Measurements from ENCODE around the gene TMEM232.
A peak's percentile ranks its signal among the peaks of the same experiment; 100 is the strongest.
"Not testable (repeated sequence)": the region's sequence is repeated elsewhere in the genome, so short reads cannot be mapped to it uniquely, and the experiment has no call there.

TMEM232 gene
- 0.17 to 6.3 (median 0.66) reads per million in 17 experiments for total RNA-seq

DNA sequence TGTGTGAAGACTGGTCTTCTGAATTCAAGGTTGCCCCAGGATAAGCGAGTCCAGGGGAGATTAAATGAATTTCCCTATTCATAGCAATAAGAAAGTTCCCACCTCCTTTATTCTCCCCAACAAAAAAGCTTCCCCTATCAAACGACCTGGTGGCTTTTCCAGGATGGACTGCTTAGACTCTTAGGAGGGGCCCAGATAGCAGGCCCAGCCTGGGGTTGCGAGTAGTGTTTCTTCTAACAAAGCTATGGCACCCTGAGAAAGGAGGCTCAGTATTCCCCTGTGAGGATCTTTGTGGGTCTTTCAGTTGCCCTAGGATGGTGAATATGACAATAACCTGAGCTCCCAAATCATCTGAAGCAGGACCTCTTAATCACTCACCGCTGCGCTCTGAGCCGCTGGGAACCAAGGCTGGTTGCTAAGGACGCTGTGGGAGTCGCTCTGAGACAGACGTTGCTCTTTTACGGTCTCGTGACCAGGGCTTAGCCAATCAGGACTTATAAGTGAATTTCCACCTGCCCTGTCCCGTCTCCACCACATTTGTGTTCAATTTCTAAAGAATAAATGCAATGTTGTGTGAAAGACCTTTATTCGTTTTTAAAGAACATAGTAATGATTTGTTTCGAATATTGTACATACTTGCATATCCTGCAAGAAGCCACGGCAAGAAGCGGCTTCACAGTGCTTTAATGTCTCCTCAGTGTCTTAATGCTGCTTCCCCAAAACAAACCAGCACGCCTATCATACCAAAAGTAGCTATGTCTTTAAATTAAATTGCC is at the start of gene TMEM232:
Gene TMEM232 (minus strand): TSS at position 423 of the 776 bp plus-strand sequence. CDS start 59,319 bp downstream, outside the sequence.
- peak; percentile 67 to 89 (median 88) for DNase-seq

GRCh38 chr5:110770286-110770685 is 43.8 kb upstream of the TMEM232 start:
- no peak for DNase-seq

GRCh38 chr5:110769000-110769681 is 42.7 kb upstream of the TMEM232 start:
- peak in 1 of 4 experiments; percentile 20 for DNase-seq

DNA sequence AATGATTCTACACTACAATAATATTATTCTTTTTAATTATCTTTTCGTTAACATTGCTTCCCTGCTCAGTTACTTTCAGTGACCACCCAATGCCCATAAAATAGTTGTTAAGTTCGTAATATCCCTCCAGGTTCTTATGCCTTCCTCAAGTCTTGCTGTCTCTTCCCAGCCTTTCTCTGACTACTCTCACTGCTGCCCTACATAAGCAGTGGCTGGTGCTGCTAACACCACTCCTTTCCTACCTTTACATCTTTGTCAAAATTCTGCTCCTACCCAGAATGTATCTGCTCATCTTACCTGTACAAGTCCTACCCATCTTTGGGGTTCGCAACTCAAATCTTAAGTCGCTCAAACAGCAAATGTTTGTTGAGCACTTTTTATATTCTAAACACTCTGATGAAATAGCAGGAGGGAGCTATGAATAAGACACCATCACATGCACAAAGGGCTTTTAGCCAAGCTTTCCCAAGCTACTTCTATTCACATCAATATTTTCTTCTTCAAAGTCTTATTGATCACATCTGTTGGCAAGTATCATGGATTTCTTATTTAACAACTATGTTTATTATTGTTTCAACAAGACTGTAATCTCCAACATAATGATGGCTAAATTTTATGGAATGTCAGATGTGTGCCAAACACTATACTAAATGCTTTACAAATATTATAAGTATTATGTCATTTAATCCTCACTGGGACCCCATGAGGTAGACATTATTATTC is 41.8 kb upstream of the TMEM232 start:
- peak in 1 of 4 experiments; percentile 1 for DNase-seq

GRCh38 chr5:110760158-110760557 is 33.7 kb upstream of the TMEM232 start:
- DNase-seq, result no peak

DNA sequence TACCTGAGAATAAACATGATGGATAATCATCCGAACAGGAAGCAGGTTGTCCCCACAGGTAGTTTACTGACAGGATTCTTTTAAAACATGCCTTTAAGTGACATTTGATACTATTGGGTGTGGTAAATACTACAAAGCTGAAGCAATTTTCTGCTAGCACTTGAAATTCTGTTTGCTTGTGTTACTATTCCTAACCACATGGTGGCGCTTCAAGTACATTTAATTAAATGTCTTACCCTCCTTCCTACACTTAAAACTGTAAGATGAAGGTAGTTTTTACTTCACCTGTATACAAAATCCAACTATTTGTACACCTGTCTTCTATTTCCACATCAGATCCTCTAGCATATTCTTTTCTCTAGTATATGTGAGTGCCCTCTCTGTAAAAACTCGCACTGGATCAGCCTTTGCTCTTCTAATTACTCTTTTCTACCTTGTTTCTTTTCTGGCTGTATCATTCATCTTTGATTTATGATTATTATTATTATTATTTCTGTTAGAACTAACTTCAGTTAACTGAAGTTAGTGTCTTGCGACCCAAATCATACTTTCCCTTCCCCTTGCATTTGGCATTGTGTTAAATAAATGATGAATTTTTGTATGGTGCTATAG is 30.8 kb upstream of the TMEM232 start:
- DNase-seq, result peak; percentile 38 to 69 (median 60)

- no peak for DNase-seq
Observed at GRCh38 chr5:110754181-110754580, 27.7 kb upstream of the TMEM232 start.

DNA sequence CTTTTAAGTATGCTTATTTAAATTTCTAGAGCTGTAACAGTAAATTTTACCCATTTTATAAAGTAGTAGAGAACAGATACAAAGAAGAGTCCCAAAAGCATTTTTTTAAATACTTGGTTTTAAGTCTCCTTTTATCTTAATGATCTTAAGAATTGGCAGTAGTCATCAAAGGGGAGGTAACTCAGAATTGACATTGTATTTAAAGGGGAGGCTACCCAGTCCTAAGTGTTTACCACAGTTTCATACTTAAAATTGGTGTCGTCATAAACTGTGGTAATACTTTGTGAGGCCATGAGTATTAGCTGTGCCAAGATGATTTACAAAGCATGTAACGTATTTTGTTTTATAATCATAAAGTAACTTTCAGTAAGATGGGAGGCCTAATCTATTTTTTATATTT is 27.1 kb upstream of the TMEM232 start:
- DNase-seq, result no peak

GRCh38 chr5:110752953-110753352 is 26.5 kb upstream of the TMEM232 start:
- DNase-seq, result no peak

DNA sequence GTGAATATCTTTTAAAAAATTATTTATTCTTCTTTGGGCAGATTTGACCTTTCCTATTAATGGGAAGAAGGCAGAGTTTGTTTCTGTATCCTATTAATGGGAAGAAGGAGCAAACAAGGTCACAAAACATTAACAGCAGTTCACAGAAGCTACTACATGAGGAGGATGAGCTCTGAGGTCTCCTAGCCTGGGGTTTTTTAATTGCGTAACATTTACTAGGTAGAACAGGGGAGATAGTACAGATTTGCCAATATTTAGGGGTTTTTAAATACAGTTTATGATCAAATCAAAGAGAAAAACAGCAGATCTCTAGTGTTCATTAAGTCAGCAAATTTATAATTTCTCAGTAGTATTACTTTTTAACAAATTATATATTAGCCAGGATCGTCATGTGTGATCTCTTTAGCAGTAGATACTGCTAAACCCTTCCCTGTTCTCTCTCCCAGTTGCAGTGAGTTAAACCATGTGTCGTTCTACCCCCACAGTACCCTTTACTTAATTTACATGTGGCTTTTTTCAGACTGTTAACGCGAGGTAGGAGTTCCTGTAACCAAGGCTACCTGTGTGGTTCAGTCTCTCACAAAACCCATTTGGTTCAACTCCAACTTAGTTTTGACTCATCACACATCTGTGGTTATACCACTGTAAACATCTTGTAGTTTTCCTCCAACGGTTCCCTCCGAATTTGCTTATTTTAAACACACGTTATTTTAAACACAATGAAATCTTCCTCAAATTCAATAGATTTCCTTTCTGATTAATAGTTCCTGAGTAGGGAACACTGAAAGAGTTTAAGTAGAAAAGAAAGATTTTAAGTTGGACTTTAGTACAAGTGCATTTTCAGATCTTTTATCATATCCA is 25.7 kb upstream of the TMEM232 start:
- DNase-seq, result no peak

- DNase-seq, result peak; percentile 92 to 96 (median 94)
Observed at GRCh38 chr5:110738812-110739651, 12.6 kb upstream of the TMEM232 start, which contains the start of gene SLC25A46. Gene SLC25A46 (plus strand): TSS chr5:110739007. CDS start chr5:110739120, 113 bp downstream.

GRCh38 chr5:110738503-110738811 is 12.0 kb upstream of the TMEM232 start:
- no peak for DNase-seq

DNA sequence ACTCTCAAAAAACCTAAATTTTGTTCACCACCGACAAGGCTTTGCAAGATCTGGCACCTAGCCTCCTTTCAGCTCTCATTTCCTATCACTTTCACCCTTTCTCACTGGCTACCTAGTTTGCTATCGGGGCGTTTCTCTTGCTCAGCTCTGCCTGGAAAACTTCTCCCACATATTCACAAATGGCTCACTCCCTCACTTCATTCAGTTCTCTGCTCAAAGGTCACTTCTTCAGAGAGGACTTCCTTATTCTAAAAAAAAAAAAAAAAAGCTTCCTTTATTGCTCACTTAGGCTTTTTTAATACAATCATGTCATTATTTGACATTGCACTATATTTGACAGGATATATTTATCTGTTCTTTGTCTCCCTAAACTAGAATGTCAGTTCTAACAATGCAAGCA is 10.3 kb upstream of the TMEM232 start:
- DNase-seq, result peak; percentile 28 to 71 (median 52)

DNA sequence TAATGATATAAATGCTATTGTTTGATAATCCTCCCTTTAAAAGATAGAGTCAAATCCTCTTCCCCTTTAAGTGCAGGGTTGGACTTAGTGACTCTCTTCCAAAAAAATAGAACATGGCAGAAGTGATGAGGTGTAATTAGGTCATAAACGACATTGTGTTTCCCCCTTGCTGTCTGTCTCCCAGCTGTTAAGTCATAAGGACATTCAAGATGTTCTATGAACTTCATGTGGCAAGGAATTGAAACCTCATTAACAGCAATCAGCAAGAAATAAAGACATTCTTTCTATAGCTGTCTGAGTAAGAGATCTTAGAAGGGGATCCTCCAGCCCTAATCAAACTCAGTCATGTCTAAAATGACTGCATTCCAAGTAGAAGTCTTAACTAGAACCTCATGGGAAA is 9.1 kb upstream of the TMEM232 start:
- DNase-seq, result peak in 1 of 4 experiments; percentile 10

- no peak for DNase-seq
Observed at GRCh38 chr5:110734101-110734500, 7.6 kb upstream of the TMEM232 start.

- DNase-seq, result not testable (repeated sequence)
Observed at GRCh38 chr5:110731499-110731898, 5.0 kb upstream of the TMEM232 start.

DNA sequence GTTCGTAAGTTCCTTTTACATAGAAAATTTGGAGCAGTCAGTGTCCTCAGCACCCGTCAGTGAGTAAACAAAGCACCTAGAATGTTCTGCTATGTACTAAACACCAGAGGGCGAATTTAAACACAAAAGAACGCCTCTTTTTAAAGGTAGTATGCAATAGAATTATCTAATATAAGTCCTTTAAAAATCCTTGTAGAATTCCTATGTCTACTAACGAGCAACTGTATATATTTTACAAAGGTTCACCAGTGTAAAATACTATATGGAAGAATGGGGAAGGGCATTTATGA is 499 bp upstream of the TMEM232 start:
- peak in 2 of 4 experiments; percentile 3 to 46 for DNase-seq

DNA sequence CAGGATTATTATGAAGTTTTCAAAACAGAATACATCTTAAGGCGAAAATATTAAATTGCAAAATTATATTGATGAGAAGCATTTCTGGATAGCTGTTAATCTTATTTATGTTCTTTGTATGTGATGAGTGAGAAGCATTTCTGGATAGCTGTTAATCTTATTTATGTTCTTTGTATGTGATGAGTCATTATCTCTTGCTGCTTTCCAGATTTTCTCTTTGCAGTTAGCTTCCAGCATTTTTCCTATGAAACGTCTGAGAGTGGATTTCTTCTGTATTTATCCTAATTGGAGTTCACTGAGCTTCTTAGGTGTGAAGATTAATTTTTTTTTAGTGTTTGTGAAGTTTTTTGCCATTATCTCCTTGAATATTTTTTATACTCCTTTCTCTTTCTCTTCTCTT is 8.2 kb downstream of the TMEM232 start:
- DNase-seq, result no peak

DNA sequence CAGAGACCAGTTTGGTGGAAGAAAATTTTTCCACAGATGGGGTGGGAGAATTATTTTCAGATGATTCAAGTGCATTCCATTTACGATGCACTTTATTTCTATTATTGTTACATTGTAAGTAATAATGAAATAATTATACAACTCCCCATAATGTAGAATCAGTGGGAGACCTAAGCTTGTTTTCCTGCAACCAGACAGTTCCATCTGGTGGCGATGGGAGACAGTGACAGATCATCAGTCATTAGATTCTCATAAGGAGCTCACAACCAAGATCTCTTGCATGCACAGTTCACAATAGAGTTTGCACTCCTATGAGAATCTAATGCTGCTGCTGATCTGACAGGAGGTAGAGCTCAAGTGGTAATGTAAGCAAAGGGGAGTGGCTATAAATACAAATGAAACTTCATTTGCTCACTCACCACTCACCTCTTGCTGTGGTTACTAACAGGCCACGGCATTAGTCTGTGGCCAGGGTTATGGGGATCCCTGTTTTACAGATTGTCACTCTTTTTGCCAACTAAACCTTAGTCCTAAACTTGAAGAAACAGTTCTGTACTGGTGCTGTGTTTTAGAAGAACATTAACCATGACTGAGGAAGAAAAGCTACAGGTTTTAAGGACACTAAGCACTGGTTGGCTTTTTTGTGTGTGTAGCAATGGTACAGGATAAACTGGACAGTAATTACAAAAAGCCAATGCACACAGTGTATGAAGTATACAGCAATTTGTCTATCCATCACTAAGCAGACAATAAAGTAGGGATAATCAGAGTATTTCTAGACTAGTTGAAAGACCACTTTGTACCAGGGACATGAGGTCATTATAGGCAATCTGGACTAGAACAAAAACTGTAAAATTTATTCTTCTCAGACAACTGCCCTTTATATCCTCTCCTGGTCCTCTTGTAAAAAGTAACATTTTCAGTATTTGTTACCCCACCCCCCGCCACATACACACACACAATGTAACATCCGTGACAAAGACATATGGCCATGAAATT is 9.9 kb downstream of the TMEM232 start:
- DNase-seq, result no peak
